Measurements from ENCODE around the gene TBC1D24.
A peak's percentile ranks its signal among the peaks of the same experiment; 100 is the strongest.
"Not testable (repeated sequence)": the region's sequence is repeated elsewhere in the genome, so short reads cannot be mapped to it uniquely, and the experiment has no call there.

TBC1D24 gene

DNA sequence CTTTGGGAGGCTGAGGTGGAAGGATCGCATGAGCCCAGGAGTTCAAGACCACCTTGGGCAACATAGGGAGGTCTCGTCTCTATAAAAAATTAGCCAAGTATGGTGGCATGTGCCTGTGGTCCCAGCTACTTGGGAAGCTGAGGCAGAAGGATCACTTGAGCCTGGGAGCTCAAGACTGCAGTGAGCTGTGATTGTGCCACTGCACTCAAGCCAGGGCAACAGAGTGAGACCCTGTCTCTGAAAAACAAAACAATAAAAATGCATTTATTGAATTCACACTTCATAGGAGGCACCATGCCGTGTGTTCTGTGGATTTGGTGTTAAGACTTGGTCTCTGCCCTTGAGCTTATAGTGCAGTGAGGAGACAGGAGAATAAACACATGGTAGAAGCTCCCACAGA is 2.4 kb downstream of the TBC1D24 start:
- no peak overlapping the region for H3K4me3 ChIP-seq (ENCODE audit: low read depth in 1 of 2, low read length in 2 of 2)
- no peak overlapping the region for H3K9ac ChIP-seq (ENCODE audit: low read length)
- H3K36me3 ChIP-seq (ENCODE audit: insufficient read depth, low read length), result no peaks in the 10 kb centered on the region
- peaks cover 0 to 13% of the 10 kb centered on the region in 2 donors for H3K27me3 ChIP-seq (ENCODE audit: control insufficient read depth in 1 of 2, insufficient read depth in 2 of 2, low read length in 2 of 2)
- no peaks in the 10 kb centered on the region for H3K9me3 ChIP-seq (ENCODE audit: low read length)
- H3K4me1 ChIP-seq (ENCODE audit: insufficient read depth, low read length), result peaks cover 10% of the 10 kb centered on the region
- H3K27ac ChIP-seq (ENCODE audit: low read depth, low read length), result no peak overlapping the region

DNA sequence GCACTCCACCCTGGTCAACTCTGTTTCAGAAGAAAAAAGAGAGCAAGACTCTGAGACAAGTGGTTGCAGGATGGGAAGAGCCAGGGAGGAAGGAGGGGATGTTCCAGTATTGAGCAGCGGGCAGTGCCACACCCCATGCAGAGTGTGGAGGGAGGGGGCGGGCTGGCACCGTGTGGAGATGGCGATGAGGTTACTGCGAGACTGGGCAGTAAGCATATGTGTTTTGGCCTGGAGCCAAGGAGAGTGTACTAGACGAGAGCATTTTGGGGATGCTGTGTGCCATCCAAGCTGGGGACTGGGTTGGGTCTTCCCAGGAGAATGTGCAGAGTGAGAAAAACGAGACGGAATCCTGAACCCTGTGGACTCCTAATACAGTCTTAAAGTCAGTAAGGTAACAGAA is 3.4 kb downstream of the TBC1D24 start:
- Histone ChIP-seq H3K4me3 (ENCODE audit: low read depth in 1 of 2, low read length in 2 of 2) (no peak overlapping the region), H3K27me3 (ENCODE audit: control insufficient read depth in 1 of 2, insufficient read depth in 2 of 2, low read length in 2 of 2) (peaks cover 0 to 4% of the 10 kb centered on the region in 2 donors), H3K4me1 (ENCODE audit: insufficient read depth, low read length) (peaks cover 19% of the 10 kb centered on the region), H3K9me3 (ENCODE audit: low read length) (no peaks in the 10 kb centered on the region), H3K36me3 (ENCODE audit: insufficient read depth, low read length) (no peaks in the 10 kb centered on the region), H3K9ac (ENCODE audit: low read length) (no peak overlapping the region), H3K27ac (ENCODE audit: low read depth, low read length) (no peak overlapping the region)

DNA sequence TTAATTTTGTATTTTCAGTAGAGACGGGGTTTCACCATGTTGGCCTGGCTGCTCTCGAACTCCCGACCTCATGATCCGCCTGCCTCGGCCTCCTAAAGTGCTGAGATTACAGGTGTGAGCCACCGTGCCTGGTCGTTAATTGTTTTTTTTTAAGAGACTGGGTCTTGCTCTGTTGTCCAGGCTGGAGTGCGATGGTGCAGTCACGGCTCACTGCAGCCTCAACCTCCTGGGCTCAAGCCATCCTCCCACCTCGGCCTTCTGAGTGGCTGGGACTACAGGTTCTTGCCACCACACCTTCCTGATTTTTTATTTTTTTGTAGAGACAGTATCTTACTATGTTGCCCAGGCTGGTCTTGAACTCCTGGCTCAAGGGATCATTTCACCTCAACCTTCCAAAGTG is 5.1 kb downstream of the TBC1D24 start:
- H3K9ac ChIP-seq (ENCODE audit: low read length); H3K9me3 ChIP-seq (ENCODE audit: low read length); H3K36me3 ChIP-seq (ENCODE audit: insufficient read depth, low read length); H3K4me3 ChIP-seq (ENCODE audit: low read depth in 1 of 2, low read length in 2 of 2); H3K27me3 ChIP-seq (ENCODE audit: control insufficient read depth in 1 of 2, insufficient read depth in 2 of 2, low read length in 2 of 2); H3K27ac ChIP-seq (ENCODE audit: low read depth, low read length): not testable (repeated sequence)
- peaks cover 31% of the 10 kb centered on the region for H3K4me1 ChIP-seq (ENCODE audit: insufficient read depth, low read length)

DNA sequence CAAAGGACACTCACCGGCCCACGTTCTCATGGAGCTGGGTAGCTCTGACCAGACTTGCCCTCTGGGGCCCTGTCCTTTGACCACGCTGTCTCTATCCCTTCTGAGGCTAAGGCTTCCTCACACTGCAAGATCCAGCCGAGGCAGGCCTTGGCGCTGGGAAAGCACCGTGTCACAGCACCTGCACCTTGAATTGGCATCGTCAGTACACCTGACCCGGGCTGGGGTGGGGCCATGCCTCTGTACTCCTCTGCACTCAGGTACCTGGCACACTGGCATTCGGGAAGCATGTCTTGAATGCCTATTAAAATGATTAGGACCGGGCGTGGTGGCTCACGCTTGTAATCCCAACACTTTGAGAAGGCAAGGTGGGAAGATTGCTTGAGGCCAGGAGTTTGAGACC is 6.0 kb downstream of the TBC1D24 start:
- H3K27me3 ChIP-seq (ENCODE audit: control insufficient read depth in 1 of 2, insufficient read depth in 2 of 2, low read length in 2 of 2), result no peaks in the 10 kb centered on the region
- no peak overlapping the region for H3K4me3 ChIP-seq (ENCODE audit: low read depth in 1 of 2, low read length in 2 of 2)
- no peaks in the 10 kb centered on the region for H3K36me3 ChIP-seq (ENCODE audit: insufficient read depth, low read length)
- no peaks in the 10 kb centered on the region for H3K9me3 ChIP-seq (ENCODE audit: low read length)
- no peak overlapping the region for H3K9ac ChIP-seq (ENCODE audit: low read length)
- peaks cover 28% of the 10 kb centered on the region for H3K4me1 ChIP-seq (ENCODE audit: insufficient read depth, low read length)
- H3K27ac ChIP-seq (ENCODE audit: low read depth, low read length), result no peak overlapping the region

DNA sequence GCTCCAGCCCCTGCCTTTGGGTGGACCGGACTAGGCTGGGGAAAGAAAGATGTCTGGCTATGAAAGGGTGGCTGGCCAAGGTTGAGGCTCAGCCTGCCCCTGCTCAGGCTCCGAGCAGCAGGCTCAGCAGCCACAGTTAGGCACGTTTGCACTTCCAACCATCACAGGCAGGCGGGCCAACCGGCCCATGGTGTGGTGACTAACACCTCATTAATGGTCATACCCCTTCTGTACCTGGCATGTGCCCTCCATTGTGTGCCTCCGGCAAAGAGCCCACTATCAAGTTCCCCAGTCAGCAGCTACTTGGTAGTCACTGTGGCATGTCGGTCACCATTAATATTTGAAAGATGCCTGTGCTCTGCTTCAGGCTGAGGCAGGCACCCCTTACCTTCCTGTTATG is 6.7 kb downstream of the TBC1D24 start:
- H3K4me3 ChIP-seq (ENCODE audit: low read depth in 1 of 2, low read length in 2 of 2), result no peak overlapping the region
- H3K9me3 ChIP-seq (ENCODE audit: low read length), result no peaks in the 10 kb centered on the region
- H3K9ac ChIP-seq (ENCODE audit: low read length), result peak overlapping the region; percentile 76
- H3K36me3 ChIP-seq (ENCODE audit: insufficient read depth, low read length), result no peaks in the 10 kb centered on the region
- H3K27me3 ChIP-seq (ENCODE audit: control insufficient read depth in 1 of 2, insufficient read depth in 2 of 2, low read length in 2 of 2), result no peaks in the 10 kb centered on the region
- peaks cover 25% of the 10 kb centered on the region for H3K4me1 ChIP-seq (ENCODE audit: insufficient read depth, low read length)
- H3K27ac ChIP-seq (ENCODE audit: low read depth, low read length), result no peak overlapping the region

DNA sequence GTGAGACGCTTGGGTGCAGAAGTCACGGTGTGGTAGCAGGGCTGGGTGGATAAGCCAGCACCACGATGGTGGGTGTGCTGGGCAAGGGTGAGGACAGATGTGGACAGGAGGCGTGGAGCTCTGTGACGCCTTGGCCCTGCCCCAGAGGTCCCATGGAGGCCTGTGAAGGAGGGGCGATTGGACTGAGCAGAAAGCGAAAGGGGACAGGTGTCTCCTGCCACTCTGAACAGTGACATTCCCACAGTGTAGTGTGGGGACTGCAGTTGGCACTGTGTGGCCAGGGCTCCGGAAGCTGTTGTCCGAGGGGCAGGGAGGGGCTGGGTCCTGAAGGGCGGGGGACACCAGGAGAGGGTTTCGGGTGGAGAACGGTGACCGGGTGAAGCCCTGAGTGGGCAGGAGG is 7.3 kb downstream of the TBC1D24 start:
- peak overlapping the region; percentile 76 for H3K9ac ChIP-seq (ENCODE audit: low read length)

DNA sequence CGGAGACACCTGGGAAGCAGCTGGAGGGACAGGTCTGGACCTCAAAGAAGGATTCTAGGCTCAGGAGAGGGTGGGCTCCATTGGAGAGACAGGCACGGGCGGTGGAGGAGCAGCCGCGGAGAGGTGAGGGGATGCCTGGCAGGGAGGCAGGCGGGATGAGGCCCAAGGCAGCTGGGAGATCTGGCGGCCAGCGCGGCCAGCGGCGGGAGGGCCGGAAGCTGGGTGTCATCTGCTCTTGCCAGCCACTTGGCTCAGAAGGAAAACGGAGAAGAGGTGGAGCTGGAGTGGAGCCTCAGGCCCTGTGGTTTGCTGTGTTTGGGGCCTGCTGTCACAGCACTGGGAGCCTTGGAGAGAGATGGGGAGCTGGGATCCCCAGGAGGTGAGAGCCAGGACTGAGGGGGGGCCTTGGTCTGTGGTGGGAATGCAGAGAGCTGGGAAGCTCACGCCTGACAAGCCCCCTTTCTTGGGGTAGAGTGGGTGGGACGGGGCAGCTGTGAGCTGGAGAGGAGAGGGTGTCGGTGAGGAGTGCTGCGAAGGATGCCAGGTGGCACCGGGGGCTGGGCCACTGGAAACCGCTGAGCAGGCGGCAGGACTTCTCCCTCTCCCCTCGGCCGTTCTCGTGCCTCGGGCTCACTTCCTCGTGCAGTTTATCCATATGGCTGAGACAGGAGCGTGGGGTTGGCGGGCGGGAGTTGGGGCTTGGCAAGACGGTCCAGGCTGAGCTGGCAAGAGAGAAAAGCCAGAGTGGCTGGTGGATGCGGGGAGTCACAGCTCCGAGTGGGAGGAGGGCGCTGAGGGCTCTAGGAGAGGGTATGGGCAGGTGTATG is 8.0 kb downstream of the TBC1D24 start:
- peaks cover 25% of the 10 kb centered on the region for H3K4me1 ChIP-seq (ENCODE audit: insufficient read depth, low read length)
- no peaks in the 10 kb centered on the region for H3K36me3 ChIP-seq (ENCODE audit: insufficient read depth, low read length)
- peak overlapping the region; percentile 76 for H3K9ac ChIP-seq (ENCODE audit: low read length)
- no peaks in the 10 kb centered on the region for H3K9me3 ChIP-seq (ENCODE audit: low read length)
- no peaks in the 10 kb centered on the region for H3K27me3 ChIP-seq (ENCODE audit: control insufficient read depth in 1 of 2, insufficient read depth in 2 of 2, low read length in 2 of 2)
- H3K27ac ChIP-seq (ENCODE audit: low read depth, low read length), result peak overlapping the region; percentile 85
- H3K4me3 ChIP-seq (ENCODE audit: low read depth in 1 of 2, low read length in 2 of 2), result peak overlapping the region; percentile 29 to 45

More for the DNA sequence above, 7.3 kb downstream of the TBC1D24 start:
- Histone ChIP-seq H3K27ac (ENCODE audit: low read depth, low read length) (peak overlapping the region; percentile 85), H3K9me3 (ENCODE audit: low read length) (no peaks in the 10 kb centered on the region), H3K36me3 (ENCODE audit: insufficient read depth, low read length) (no peaks in the 10 kb centered on the region), H3K4me1 (ENCODE audit: insufficient read depth, low read length) (peaks cover 25% of the 10 kb centered on the region), H3K4me3 (ENCODE audit: low read depth in 1 of 2, low read length in 2 of 2) (peak overlapping the region; percentile 29 to 45), H3K27me3 (ENCODE audit: control insufficient read depth in 1 of 2, insufficient read depth in 2 of 2, low read length in 2 of 2) (no peaks in the 10 kb centered on the region)

DNA sequence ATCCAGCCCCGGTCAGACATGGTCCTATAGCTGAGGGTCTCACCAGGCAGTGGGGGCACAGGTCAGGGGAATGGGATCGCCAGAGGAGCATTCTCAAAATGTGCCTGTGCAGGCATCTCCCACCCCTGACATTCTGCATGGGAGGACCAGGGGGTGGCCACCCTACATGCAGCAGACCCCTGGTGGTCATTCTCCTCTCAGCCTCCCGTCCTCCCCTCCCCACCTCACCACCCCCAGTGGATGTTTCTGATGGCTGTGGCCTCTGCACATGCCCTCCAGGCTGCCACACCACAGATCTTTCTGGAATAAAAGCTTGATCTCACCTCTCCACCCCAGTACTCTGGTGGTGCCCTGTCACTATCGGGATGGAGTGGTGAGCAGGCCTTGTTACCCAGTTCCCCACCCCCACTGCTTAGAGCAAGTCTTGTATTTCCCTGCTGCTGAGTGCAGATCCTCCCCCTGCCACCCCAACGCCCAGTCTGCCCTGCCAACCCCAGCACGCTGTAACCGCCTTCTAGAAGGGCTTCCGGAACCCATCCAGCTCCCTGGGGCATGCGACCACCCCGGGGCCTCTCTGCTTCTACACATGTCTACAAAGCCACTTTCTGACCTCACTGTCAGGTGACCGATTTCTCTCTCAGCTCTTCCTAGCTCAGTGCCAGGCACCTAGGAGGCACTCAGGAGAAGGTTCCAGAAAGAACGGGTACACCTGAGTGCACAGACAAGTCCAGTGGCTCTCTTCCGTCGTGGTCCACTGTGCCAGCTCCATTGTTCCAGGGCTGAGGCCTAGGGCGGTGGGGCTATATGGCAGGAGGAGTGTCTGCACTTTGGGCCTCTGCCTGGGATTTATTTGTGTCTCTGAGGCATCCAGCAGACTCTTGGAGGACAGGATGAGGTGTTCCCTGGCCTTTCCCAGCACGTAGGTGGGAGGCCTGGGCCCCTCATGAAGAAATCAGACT is 9.3 kb downstream of the TBC1D24 start:
- no peaks in the 10 kb centered on the region for H3K27me3 ChIP-seq (ENCODE audit: control insufficient read depth in 1 of 2, insufficient read depth in 2 of 2, low read length in 2 of 2)
- H3K9ac ChIP-seq (ENCODE audit: low read length), result no peak overlapping the region
- H3K36me3 ChIP-seq (ENCODE audit: insufficient read depth, low read length), result no peaks in the 10 kb centered on the region
- no peaks in the 10 kb centered on the region for H3K9me3 ChIP-seq (ENCODE audit: low read length)
- H3K27ac ChIP-seq (ENCODE audit: low read depth, low read length), result no peak overlapping the region
- H3K4me3 ChIP-seq (ENCODE audit: low read depth in 1 of 2, low read length in 2 of 2), result peak overlapping the region in 1 of 2 donors; percentile 45
- H3K4me1 ChIP-seq (ENCODE audit: insufficient read depth, low read length), result peaks cover 25% of the 10 kb centered on the region

DNA sequence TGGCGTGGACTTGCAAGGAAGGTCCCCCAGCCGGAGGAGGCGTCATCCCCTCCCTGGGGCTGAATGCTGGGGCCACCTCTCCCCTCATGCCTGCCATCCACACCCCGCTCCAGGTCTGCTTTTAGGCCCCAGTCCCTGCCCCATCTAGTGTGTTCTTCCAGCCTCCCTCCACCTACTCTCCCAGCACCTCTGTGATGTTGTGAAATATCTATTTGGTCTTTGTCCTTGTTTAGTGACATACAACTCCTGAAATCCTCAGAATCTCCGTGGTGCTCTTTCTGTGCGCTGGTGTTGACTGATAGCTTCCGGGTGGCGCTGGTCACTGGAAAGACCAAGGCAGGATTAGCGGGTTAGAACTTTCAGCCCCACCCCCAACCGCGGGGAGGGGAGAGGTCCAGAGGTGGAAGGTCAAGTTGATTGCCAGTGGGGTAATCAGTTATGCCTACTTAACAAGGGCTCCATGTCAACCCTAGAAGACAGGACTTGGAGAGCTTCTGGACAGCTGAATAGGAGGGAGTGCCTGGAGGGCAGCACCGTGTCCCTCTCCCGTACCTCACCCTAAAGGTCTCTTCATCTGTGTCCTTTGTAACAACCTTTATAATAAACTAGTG is 10.1 kb downstream of the TBC1D24 start:
- no peaks in the 10 kb centered on the region for H3K9me3 ChIP-seq (ENCODE audit: low read length)
- H3K27ac ChIP-seq (ENCODE audit: low read depth, low read length), result no peak overlapping the region
- no peaks in the 10 kb centered on the region for H3K36me3 ChIP-seq (ENCODE audit: insufficient read depth, low read length)
- H3K4me3 ChIP-seq (ENCODE audit: low read depth in 1 of 2, low read length in 2 of 2), result no peak overlapping the region
- H3K4me1 ChIP-seq (ENCODE audit: insufficient read depth, low read length), result peaks cover 25% of the 10 kb centered on the region
- H3K27me3 ChIP-seq (ENCODE audit: control insufficient read depth in 1 of 2, insufficient read depth in 2 of 2, low read length in 2 of 2), result no peaks in the 10 kb centered on the region
- no peak overlapping the region for H3K9ac ChIP-seq (ENCODE audit: low read length)

DNA sequence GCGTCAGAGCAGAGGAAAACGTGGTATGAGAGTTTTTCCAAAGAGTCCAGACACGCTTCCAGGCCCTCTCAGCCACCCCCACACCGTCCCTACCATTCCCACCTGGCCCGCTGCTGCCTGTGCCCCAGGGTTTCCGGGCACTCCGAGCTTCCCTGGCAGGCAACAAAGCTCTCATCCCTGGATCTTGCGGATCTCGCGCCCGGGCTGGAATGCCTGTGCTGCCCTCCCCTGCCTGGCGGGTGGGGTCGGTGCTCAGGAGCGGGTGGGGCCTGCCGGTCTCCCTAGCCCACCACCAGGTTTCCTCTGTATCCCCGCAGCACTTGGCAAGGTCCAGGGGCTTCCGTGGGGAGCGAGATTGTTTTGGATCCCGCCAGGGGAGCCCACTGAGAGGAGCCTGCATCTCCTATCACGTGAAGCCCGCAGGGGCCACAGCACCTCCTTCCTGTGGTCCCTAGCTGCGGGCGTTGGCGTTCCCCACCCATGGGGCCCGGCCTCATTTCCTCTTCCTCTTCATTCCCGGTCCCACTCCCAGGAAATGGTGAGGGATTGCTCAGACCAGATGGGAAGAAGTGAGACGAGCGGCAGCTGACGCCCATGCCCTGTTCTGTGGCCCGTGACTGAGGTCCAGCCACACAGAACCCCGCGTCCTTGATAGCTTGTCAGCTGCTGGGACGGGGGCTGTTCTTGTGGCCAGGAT is 11.0 kb downstream of the TBC1D24 start:
- no peak overlapping the region for H3K9ac ChIP-seq (ENCODE audit: low read length)
- no peaks in the 10 kb centered on the region for H3K27me3 ChIP-seq (ENCODE audit: control insufficient read depth in 1 of 2, insufficient read depth in 2 of 2, low read length in 2 of 2)
- no peaks in the 10 kb centered on the region for H3K9me3 ChIP-seq (ENCODE audit: low read length)
- H3K27ac ChIP-seq (ENCODE audit: low read depth, low read length), result no peak overlapping the region
- no peak overlapping the region for H3K4me3 ChIP-seq (ENCODE audit: low read depth in 1 of 2, low read length in 2 of 2)
- no peaks in the 10 kb centered on the region for H3K36me3 ChIP-seq (ENCODE audit: insufficient read depth, low read length)
- peaks cover 25% of the 10 kb centered on the region for H3K4me1 ChIP-seq (ENCODE audit: insufficient read depth, low read length)

Measured in muscle layer of colon (tissue), 2 donors.